ENCODE measurements around the gene BHLHE41. TPM values are rescaled to one million over a fixed set of nuclear protein-coding genes. Genes with fewer than 3 reads are reported as not detected.
A peak's percentile ranks its signal among the peaks of the same experiment; 100 is the strongest.

BHLHE41 gene
- total RNA-seq, 1 experiment from 2014 or later, result 147 TPM

DNA sequence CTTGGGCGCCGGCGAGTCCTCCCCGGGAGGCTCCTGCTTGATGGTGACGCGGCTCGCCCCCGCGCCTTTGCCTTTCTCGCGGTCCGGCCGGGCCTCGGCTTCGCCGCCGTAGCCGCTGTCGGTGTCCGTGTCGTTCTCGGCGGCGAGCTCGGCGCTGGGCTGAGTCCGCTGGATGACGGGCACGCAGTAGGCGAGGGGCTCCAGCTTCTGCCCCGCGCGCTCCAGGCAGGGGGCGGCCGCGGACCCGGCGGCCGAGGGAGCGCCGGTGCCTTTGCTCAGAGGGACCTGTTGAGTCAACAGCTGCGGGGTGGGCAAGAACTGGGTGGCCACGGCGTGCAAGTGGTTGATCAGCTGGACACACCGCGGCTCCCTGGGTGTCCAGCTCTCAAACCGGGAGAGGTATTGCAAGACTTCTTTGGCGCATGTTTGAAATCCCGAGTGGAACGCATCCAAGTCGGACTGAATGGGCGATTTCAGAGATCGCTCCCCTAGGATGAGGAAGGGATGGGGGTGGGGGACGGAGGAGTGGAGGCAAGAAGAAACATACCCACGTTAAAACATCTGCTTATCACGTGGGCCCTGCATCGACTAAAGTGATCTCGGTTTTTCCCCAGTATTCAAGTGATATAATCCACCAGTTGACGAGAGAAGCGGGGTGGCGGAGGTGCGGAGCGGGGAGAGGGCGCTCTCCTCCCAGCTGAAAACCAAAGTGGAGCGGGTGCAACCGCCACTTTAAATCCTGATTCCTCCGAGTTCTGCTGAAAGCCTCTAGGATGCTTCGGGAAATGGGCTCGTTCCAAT, 2.0 kb downstream of the BHLHE41 start:
- Histone ChIP-seq H3K36me3 (ENCODE audit: control insufficient read depth, insufficient read depth, low read length) (no peaks in the 10 kb centered on the region; the same call in 1 of the 2 replicates), H3K9me3 (ENCODE audit: control insufficient read depth, insufficient read depth, low read depth, low read length) (no peaks in the 10 kb centered on the region), H3K27me3 (ENCODE audit: control insufficient read depth, insufficient read depth, low read length) (peaks cover 5% of the 10 kb centered on the region; the same call in 1 of the 2 replicates), H3K4me3 (ENCODE audit: low read depth in 2 of 2, low read length in 2 of 2) (peak overlapping the region; percentile 68 to 90), H3K27ac (ENCODE audit: low read length) (peak overlapping the region; percentile 98), H3K4me1 (ENCODE audit: control insufficient read depth, insufficient read depth, low read length) (peaks cover 56% of the 10 kb centered on the region)
- ChIA-PET POLR2A (interaction anchor here (0.6 to 1.7 kb wide), 5 partner anchors 8 to 687 kb away, joined by 3 to 7 read pairs (median 4); no protein-coding TSS in a partner anchor), CTCF (interaction anchor here (0.7 to 2.7 kb wide), 4 partner anchors 8 to 151 kb away, joined by 3 to 12 read pairs (median 4); no protein-coding TSS in a partner anchor)
- DNase-seq (ENCODE audit: low read depth, low spot score), result peak; percentile 87
- intact Hi-C loops (cut with micrococcal nuclease; ENCODE audit: unreplicated experiment) (loop anchor here (5.0 kb wide), 1 partner anchor 399 kb away; no protein-coding TSS in a partner anchor), in situ Hi-C loops (cut with HindIII; ENCODE audit: low pct_unique_long_range_greater_than_20kb, low sequenced_read_pairs) (no loop called here)
- no TSS peak for BruUV-seq (replicated peaks)
- TF ChIP-seq, protein P1, sequence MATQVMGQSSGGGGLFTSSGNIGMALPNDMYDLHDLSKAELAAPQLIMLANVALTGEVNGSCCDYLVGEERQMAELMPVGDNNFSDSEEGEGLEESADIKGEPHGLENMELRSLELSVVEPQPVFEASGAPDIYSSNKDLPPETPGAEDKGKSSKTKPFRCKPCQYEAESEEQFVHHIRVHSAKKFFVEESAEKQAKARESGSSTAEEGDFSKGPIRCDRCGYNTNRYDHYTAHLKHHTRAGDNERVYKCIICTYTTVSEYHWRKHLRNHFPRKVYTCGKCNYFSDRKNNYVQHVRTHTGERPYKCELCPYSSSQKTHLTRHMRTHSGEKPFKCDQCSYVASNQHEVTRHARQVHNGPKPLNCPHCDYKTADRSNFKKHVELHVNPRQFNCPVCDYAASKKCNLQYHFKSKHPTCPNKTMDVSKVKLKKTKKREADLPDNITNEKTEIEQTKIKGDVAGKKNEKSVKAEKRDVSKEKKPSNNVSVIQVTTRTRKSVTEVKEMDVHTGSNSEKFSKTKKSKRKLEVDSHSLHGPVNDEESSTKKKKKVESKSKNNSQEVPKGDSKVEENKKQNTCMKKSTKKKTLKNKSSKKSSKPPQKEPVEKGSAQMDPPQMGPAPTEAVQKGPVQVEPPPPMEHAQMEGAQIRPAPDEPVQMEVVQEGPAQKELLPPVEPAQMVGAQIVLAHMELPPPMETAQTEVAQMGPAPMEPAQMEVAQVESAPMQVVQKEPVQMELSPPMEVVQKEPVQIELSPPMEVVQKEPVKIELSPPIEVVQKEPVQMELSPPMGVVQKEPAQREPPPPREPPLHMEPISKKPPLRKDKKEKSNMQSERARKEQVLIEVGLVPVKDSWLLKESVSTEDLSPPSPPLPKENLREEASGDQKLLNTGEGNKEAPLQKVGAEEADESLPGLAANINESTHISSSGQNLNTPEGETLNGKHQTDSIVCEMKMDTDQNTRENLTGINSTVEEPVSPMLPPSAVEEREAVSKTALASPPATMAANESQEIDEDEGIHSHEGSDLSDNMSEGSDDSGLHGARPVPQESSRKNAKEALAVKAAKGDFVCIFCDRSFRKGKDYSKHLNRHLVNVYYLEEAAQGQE (IDR thresholded peaks at IDR 0.05; ENCODE audit: insufficient read depth in 1 of 2, low read depth in 2 of 2, low read length in 1 of 2), result no peak; a peak in 1 of 4 replicates
- TF ChIP-seq TCF7L2 (IDR thresholded peaks at IDR 0.05; ENCODE audit: low read depth, low read length) (no peak), POLR2AphosphoS5 (IDR thresholded peaks at IDR 0.05; ENCODE audit: low read depth, low read length) (peak; percentile 56), SIN3A (IDR thresholded peaks at IDR 0.05; ENCODE audit: borderline replicate concordance, insufficient read depth, low read depth, low read length) (0 out of 2 replicates have a peak, but pooled peaks have one; percentile 22), CTCF (IDR thresholded peaks at IDR 0.05) (peak; percentile 93)
- ATAC-seq, result peak; percentile 5

DNA sequence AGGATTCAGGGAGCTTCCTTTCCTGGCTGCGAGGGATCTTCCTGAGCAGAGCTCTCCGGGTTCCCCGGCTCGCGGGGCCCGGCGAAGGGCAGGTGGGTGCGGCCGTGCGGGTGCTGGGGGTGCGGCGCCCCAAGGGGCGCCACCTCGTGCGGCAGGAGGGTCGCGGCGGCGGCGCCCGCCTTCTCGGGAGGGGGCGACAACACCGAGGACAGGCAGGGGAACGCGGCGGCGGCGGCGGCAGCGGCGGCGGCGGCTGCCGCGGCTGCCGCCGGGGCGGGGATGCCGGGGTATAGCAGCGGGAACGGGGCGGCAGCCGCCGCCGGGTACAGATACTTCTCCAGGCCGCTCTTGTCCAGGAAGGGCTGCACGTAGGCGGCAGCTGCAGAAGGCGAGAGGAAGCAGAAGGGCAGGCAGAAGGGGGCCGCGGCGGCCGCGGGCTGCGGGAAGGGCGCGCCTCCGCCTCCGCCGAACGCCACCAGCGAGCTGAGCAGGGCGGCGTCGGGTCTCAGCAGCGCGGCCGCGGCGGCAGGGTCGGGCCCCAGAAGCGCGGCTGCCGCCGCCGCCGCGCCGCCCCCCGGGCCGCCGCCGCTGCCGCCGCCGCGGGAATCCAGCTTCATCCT, 2.7 kb downstream of the BHLHE41 start:
- ChIA-PET CTCF (interaction anchor here (0.7 to 2.7 kb wide), 3 partner anchors 8 to 152 kb away, joined by 3 to 12 read pairs (median 4); no protein-coding TSS in a partner anchor), POLR2A (interaction anchor here (0.6 to 1.7 kb wide), 6 partner anchors 22 to 687 kb away, joined by 3 to 7 read pairs (median 4); no protein-coding TSS in a partner anchor)
- H3K36me3 ChIP-seq (ENCODE audit: control insufficient read depth, insufficient read depth, low read length), result no peaks in the 10 kb centered on the region; the same call in 1 of the 2 replicates
- in situ Hi-C loops (cut with HindIII; ENCODE audit: low pct_unique_long_range_greater_than_20kb, low sequenced_read_pairs) (no loop called here), intact Hi-C loops (cut with micrococcal nuclease; ENCODE audit: unreplicated experiment) (loop anchor here (5.0 kb wide), 1 partner anchor 400 kb away; no protein-coding TSS in a partner anchor)
- ATAC-seq (no peak), DNase-seq (ENCODE audit: low read depth, low spot score) (no peak)
- no peak for TF ChIP-seq POLR2AphosphoS5 (IDR thresholded peaks at IDR 0.05; ENCODE audit: low read depth, low read length)
- 0 out of 2 replicates have a peak, but pooled peaks have one; percentile 63 for TF ChIP-seq SIN3A (IDR thresholded peaks at IDR 0.05; ENCODE audit: borderline replicate concordance, insufficient read depth, low read depth, low read length)
- TF ChIP-seq, protein P1 (IDR thresholded peaks at IDR 0.05; ENCODE audit: insufficient read depth in 1 of 2, low read depth in 2 of 2, low read length in 1 of 2), result no peak
- H3K27ac ChIP-seq (ENCODE audit: low read length), result peak overlapping the region; percentile 100
- H3K9me3 ChIP-seq (ENCODE audit: control insufficient read depth, insufficient read depth, low read depth, low read length), result no peaks in the 10 kb centered on the region
- H3K4me1 ChIP-seq (ENCODE audit: control insufficient read depth, insufficient read depth, low read length), result peaks cover 56% of the 10 kb centered on the region
- no TSS peak for BruUV-seq (replicated peaks)
- 0 out of 2 replicates have a peak, but pooled peaks cover under 1% of the 10 kb centered on the region for H3K27me3 ChIP-seq (ENCODE audit: control insufficient read depth, insufficient read depth, low read length)
- H3K4me3 ChIP-seq (ENCODE audit: low read depth in 2 of 2, low read length in 2 of 2), result peak overlapping the region; percentile 68 to 90

Data from Panc1 (cell line).